ENCODE data around the gene PLCB1.

DNA sequence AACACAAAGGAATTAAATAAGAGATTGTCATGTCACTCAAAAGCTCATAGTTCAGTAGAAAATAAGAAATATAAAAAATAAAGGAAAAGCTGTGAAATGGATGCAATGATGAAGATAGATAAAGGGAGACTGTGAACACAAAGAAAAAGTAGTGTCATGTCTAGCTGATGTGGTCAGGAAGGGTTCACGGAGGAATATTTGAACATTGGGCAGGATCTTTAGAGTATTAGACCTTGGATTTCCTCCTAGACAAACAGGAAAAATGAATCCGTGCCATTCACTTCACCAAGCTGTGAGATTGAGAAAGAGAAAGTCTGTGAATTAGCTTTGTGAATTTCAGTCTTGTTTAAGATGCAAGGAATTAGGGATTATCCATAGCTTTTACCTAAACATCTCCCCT is 522.4 kb downstream of the PLCB1 start:
- TF ChIP-seq, protein P1, sequence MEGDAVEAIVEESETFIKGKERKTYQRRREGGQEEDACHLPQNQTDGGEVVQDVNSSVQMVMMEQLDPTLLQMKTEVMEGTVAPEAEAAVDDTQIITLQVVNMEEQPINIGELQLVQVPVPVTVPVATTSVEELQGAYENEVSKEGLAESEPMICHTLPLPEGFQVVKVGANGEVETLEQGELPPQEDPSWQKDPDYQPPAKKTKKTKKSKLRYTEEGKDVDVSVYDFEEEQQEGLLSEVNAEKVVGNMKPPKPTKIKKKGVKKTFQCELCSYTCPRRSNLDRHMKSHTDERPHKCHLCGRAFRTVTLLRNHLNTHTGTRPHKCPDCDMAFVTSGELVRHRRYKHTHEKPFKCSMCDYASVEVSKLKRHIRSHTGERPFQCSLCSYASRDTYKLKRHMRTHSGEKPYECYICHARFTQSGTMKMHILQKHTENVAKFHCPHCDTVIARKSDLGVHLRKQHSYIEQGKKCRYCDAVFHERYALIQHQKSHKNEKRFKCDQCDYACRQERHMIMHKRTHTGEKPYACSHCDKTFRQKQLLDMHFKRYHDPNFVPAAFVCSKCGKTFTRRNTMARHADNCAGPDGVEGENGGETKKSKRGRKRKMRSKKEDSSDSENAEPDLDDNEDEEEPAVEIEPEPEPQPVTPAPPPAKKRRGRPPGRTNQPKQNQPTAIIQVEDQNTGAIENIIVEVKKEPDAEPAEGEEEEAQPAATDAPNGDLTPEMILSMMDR (conservative IDR thresholded peaks at IDR 0.05; ENCODE audit: low read depth, low read length) = no peak
- TF ChIP-seq EZH2 (IDR thresholded peaks at IDR 0.05; ENCODE audit: borderline replicate concordance, low read depth, low read length, poor library complexity, severe bottlenecking) = no peak
